Ishikawa (cell line): ENCODE data around the gene SLC23A2.

Source experiments
- CEBPB ChIP-seq: IDR thresholded peaks from 2 replicates; pipeline ENCODE4 v1.6.1; 2012
- CREB1 ChIP-seq: IDR thresholded peaks from 2 replicates; pipeline ENCODE4 v1.6.1; 2012; ENCODE audit warnings: low read depth
- EGR1 ChIP-seq: IDR thresholded peaks from 2 replicates; pipeline ENCODE4 v1.6.1; 2012
- EP300 ChIP-seq: IDR thresholded peaks from 2 replicates; pipeline ENCODE4 v1.6.1; 2012; ENCODE audit warnings: borderline replicate concordance
- FOXM1 ChIP-seq: IDR thresholded peaks from 2 replicates; pipeline ENCODE4 v1.6.1; 2012; ENCODE audit warnings: low read depth, borderline replicate concordance
- MAX ChIP-seq: IDR thresholded peaks from 2 replicates; pipeline ENCODE4 v1.6.1; 2012
- NFIC ChIP-seq: IDR thresholded peaks from 2 replicates; pipeline ENCODE4 v1.6.1; 2012
- RAD21 ChIP-seq: IDR thresholded peaks from 2 replicates; pipeline ENCODE4 v1.6.1; 2012; ENCODE audit warnings: low read depth
- REST ChIP-seq: IDR thresholded peaks from 2 replicates; pipeline ENCODE4 v1.6.1; 2012; ENCODE audit warnings: low read depth, mild to moderate bottlenecking
- TAF1 ChIP-seq: IDR thresholded peaks from 2 replicates; pipeline ENCODE4 v1.6.1; 2012; ENCODE audit warnings: low read depth, mild to moderate bottlenecking
- TCF12 ChIP-seq: IDR thresholded peaks from 2 replicates; pipeline ENCODE4 v1.6.1; 2012; ENCODE audit warnings: low read depth
- TEAD4 ChIP-seq: IDR thresholded peaks from 2 replicates; pipeline ENCODE4 v1.6.1; 2012
- USF1 ChIP-seq: IDR thresholded peaks from 2 replicates; pipeline ENCODE4 v1.6.1; 2012
- YY1 ChIP-seq: IDR thresholded peaks from 2 replicates; pipeline ENCODE4 v1.6.1; 2012; ENCODE audit warnings: low read depth
- ZBTB7A ChIP-seq: IDR thresholded peaks from 2 replicates; pipeline ENCODE4 v1.6.1; 2012; ENCODE audit warnings: low read depth

The SLC23A2 gene

GRCh38 chr20:4840801-4841200 is 160.5 kb downstream of the SLC23A2 start:
- TF ChIP-seq MAX, result no peak
- no peak for TF ChIP-seq TCF12

- TF ChIP-seq EGR1 (no peak), REST (no peak), CEBPB (no peak), EP300 (no peak), USF1 (no peak), TEAD4 (no peak), TAF1 (no peak), MAX (no peak), CREB1 (no peak), RAD21 (no peak), YY1 (no peak), TCF12 (no peak), FOXM1 (no peak), ZBTB7A (no peak)
Observed at GRCh38 chr20:4838526-4838925, 162.8 kb downstream of the SLC23A2 start.

GRCh38 chr20:4837760-4838159 is 163.6 kb downstream of the SLC23A2 start:
- TF ChIP-seq ZBTB7A (no peak), EGR1 (no peak), TAF1 (no peak), USF1 (no peak), CREB1 (no peak), YY1 (no peak), TEAD4 (no peak), REST (no peak), MAX (no peak), RAD21 (no peak), FOXM1 (no peak), CEBPB (no peak), NFIC (no peak), EP300 (no peak), TCF12 (no peak)

- TF ChIP-seq EP300, result no peak
- no peak for TF ChIP-seq YY1
- no peak for TF ChIP-seq RAD21
- no peak for TF ChIP-seq NFIC
- no peak for TF ChIP-seq CREB1
- TF ChIP-seq TEAD4, result no peak
- no peak for TF ChIP-seq REST
- TF ChIP-seq ZBTB7A, result no peak
- no peak for TF ChIP-seq FOXM1
- TF ChIP-seq USF1, result no peak
- no peak for TF ChIP-seq TAF1
- TF ChIP-seq EGR1, result no peak
- no peak for TF ChIP-seq TCF12
- no peak for TF ChIP-seq MAX
- TF ChIP-seq CEBPB, result no peak
Observed at GRCh38 chr20:4836935-4837334, 164.4 kb downstream of the SLC23A2 start.
